BLaER1 treated with 17β-estradiol and CSF1 and Interleukin-3, amounts not matched to agents 10 nM and 100 nM (cell line): Measurements from ENCODE around the gene MGAT5B.

ENCODE experiments used
- H3K27ac ChIP-seq, 11 experiments: shearing (Covaris generic); formaldehyde crosslinking; 2 replicates each; pipeline ENCODE4 v1.8.1; 2022
- H3K27me3 ChIP-seq, 11 experiments: shearing (Covaris generic); formaldehyde crosslinking; 2 replicates each; pipeline ENCODE4 v1.8.1; 2022
- H3K36me3 ChIP-seq, 11 experiments: shearing (Covaris generic); formaldehyde crosslinking; 2 replicates each; pipeline ENCODE4 v1.8.1; 2022
- H3K4me1 ChIP-seq, 10 experiments: shearing (Covaris generic); formaldehyde crosslinking; 2 replicates each; pipeline ENCODE4 v1.8.1; 2022
- H3K4me2 ChIP-seq, 11 experiments: shearing (Covaris generic); formaldehyde crosslinking; 2 replicates each; pipeline ENCODE4 v1.8.1; 2022
- H3K4me3 ChIP-seq, 10 experiments: shearing (Covaris generic); formaldehyde crosslinking; 2 replicates each; pipeline ENCODE4 v1.8.1; 2022
- H3K9ac ChIP-seq, 11 experiments: shearing (Covaris generic); formaldehyde crosslinking; 2 replicates each; pipeline ENCODE4 v1.8.1; 2022
- H3K9me3 ChIP-seq, 11 experiments: shearing (Covaris generic); formaldehyde crosslinking; replicated peaks in 1 of 11; 2 replicates each; pipeline ENCODE4 v1.8.1; 2022
- H4K20me1 ChIP-seq, 11 experiments: shearing (Covaris generic); formaldehyde crosslinking; 2 replicates each; pipeline ENCODE4 v1.8.1; 2022
- Cebpa-rat ChIP-seq, 11 experiments: shearing (Covaris generic); IDR thresholded peaks; 2 replicates each; pipeline ENCODE4 v1.8.1; 2022

MGAT5B gene

GRCh38 chr17:76873856-76874255, 5.7 kb downstream of the MGAT5B start:
- peaks cover 36 to 52% (median 41%) of the 10 kb centered on the region in 10 experiments for H3K4me1 ChIP-seq
- H3K4me2 ChIP-seq = no peak overlapping the region
- H4K20me1 ChIP-seq = peaks cover 0 to 83% (median 66%) of the 10 kb centered on the region in 11 experiments; a peak in 18 of 22 replicates
- no peak overlapping the region for H3K27ac ChIP-seq
- H3K27me3 ChIP-seq = peaks cover 0 to 20% (median 0%) of the 10 kb centered on the region in 11 experiments; a peak in 7 of 22 replicates
- peaks cover 20 to 26% (median 25%) of the 10 kb centered on the region in 11 experiments for H3K9me3 ChIP-seq
- H3K9ac ChIP-seq = no peak overlapping the region
- no peak for TF ChIP-seq Cebpa-rat (IDR thresholded peaks at IDR 0.05)
- no peak overlapping the region for H3K4me3 ChIP-seq
- peaks cover 0 to 64% (median 56%) of the 10 kb centered on the region in 11 experiments; a peak in 20 of 22 replicates for H3K36me3 ChIP-seq

GRCh38 chr17:76877437-76877836, 9.2 kb downstream of the MGAT5B start:
- peaks cover 6 to 55% (median 35%) of the 10 kb centered on the region in 10 experiments for H3K4me1 ChIP-seq
- no peaks in the 10 kb centered on the region for H3K27me3 ChIP-seq
- H3K9me3 ChIP-seq = peaks cover 20 to 26% (median 25%) of the 10 kb centered on the region in 11 experiments
- H3K4me3 ChIP-seq = no peak overlapping the region
- no peak overlapping the region for H3K4me2 ChIP-seq
- peaks cover 0 to 100% (median 81%) of the 10 kb centered on the region in 11 experiments; a peak in 20 of 22 replicates for H3K36me3 ChIP-seq
- H3K9ac ChIP-seq = no peak overlapping the region
- no peak for TF ChIP-seq Cebpa-rat (IDR thresholded peaks at IDR 0.05)
- H4K20me1 ChIP-seq = peaks cover 0 to 89% (median 70%) of the 10 kb centered on the region in 11 experiments; a peak in 18 of 22 replicates
- H3K27ac ChIP-seq = no peak overlapping the region

GRCh38 chr17:76878568-76878967, 10.4 kb downstream of the MGAT5B start:
- Histone ChIP-seq H4K20me1 (peaks cover 0 to 89% (median 58%) of the 10 kb centered on the region in 11 experiments; a peak in 17 of 22 replicates), H3K4me3 (no peak overlapping the region), H3K27me3 (no peaks in the 10 kb centered on the region), H3K4me1 (peaks cover 0 to 45% (median 28%) of the 10 kb centered on the region in 10 experiments; a peak in 14 of 20 replicates), H3K9me3 (peaks cover 19 to 25% (median 22%) of the 10 kb centered on the region in 11 experiments), H3K9ac (no peak overlapping the region), H3K4me2 (no peak overlapping the region), H3K36me3 (peaks cover 0 to 100% (median 82%) of the 10 kb centered on the region in 11 experiments; a peak in 20 of 22 replicates), H3K27ac (no peak overlapping the region)
- no peak for TF ChIP-seq Cebpa-rat (IDR thresholded peaks at IDR 0.05)

- H3K9ac ChIP-seq = no peak overlapping the region
- peaks cover 0 to 90% (median 54%) of the 10 kb centered on the region in 11 experiments; a peak in 17 of 22 replicates for H4K20me1 ChIP-seq
- no peak overlapping the region for H3K27ac ChIP-seq
- H3K4me1 ChIP-seq = peaks cover 0 to 48% (median 33%) of the 10 kb centered on the region in 10 experiments; a peak in 14 of 20 replicates
- no peaks in the 10 kb centered on the region for H3K27me3 ChIP-seq
- no peak for TF ChIP-seq Cebpa-rat (IDR thresholded peaks at IDR 0.05)
- H3K9me3 ChIP-seq = peaks cover 12 to 20% (median 15%) of the 10 kb centered on the region in 11 experiments
- peaks cover 0 to 100% (median 82%) of the 10 kb centered on the region in 11 experiments; a peak in 20 of 22 replicates for H3K36me3 ChIP-seq
- no peak overlapping the region for H3K4me2 ChIP-seq
- no peak overlapping the region for H3K4me3 ChIP-seq
Observed at GRCh38 chr17:76879254-76879653, 11.1 kb downstream of the MGAT5B start.

- no peak overlapping the region for H3K4me2 ChIP-seq
- TF ChIP-seq Cebpa-rat (IDR thresholded peaks at IDR 0.05) = no peak
- peaks cover 0 to 51% (median 36%) of the 10 kb centered on the region in 10 experiments; a peak in 15 of 20 replicates for H3K4me1 ChIP-seq
- H3K27ac ChIP-seq = no peak overlapping the region; a peak in 1 of 22 replicates
- peaks cover 0 to 92% (median 54%) of the 10 kb centered on the region in 11 experiments; a peak in 17 of 22 replicates for H4K20me1 ChIP-seq
- H3K36me3 ChIP-seq = peaks cover 0 to 98% (median 78%) of the 10 kb centered on the region in 11 experiments; a peak in 20 of 22 replicates
- H3K27me3 ChIP-seq = no peaks in the 10 kb centered on the region
- H3K4me3 ChIP-seq = no peak overlapping the region
- peaks cover 8 to 16% (median 11%) of the 10 kb centered on the region in 11 experiments for H3K9me3 ChIP-seq
- no peak overlapping the region; a peak in 1 of 22 replicates for H3K9ac ChIP-seq
Observed at GRCh38 chr17:76879691-76880090, 11.5 kb downstream of the MGAT5B start.

- Histone ChIP-seq H3K4me2 (0 out of 22 replicates have a peak overlapping the region, but pooled peaks of 4 of the 11 experiments have one; percentile 36 to 66 (median 49)), H3K27me3 (no peaks in the 10 kb centered on the region), H3K4me3 (no peak overlapping the region), H3K36me3 (peaks cover 0 to 92% (median 72%) of the 10 kb centered on the region in 11 experiments; a peak in 20 of 22 replicates), H3K4me1 (peaks cover 5 to 57% (median 41%) of the 10 kb centered on the region in 10 experiments), H3K9ac (no peak overlapping the region; a peak in 1 of 22 replicates), H4K20me1 (peaks cover 0 to 98% (median 59%) of the 10 kb centered on the region in 11 experiments; a peak in 17 of 22 replicates), H3K27ac (no peak overlapping the region; a peak in 1 of 22 replicates), H3K9me3 (peaks cover 2 to 10% (median 5%) of the 10 kb centered on the region in 11 experiments)
- TF ChIP-seq Cebpa-rat (IDR thresholded peaks at IDR 0.05) = no peak
Observed at GRCh38 chr17:76880268-76880667, 12.1 kb downstream of the MGAT5B start.

GRCh38 chr17:76880971-76881370, 12.8 kb downstream of the MGAT5B start:
- peak overlapping the region in 8 of 11 experiments; percentile 7 to 75 (median 49); a peak in 13 of 22 replicates for H3K4me2 ChIP-seq
- H3K4me3 ChIP-seq = no peak overlapping the region
- 0 out of 22 replicates have a peak overlapping the region, but pooled peaks of 1 of the 11 experiments have one; percentile 4 for H3K9ac ChIP-seq
- TF ChIP-seq Cebpa-rat (IDR thresholded peaks at IDR 0.05) = no peak
- H3K27ac ChIP-seq = no peak overlapping the region
- peaks cover 0 to 98% (median 66%) of the 10 kb centered on the region in 11 experiments; a peak in 17 of 22 replicates for H4K20me1 ChIP-seq
- H3K4me1 ChIP-seq = peaks cover 10 to 64% (median 48%) of the 10 kb centered on the region in 10 experiments
- H3K27me3 ChIP-seq = no peaks in the 10 kb centered on the region
- H3K36me3 ChIP-seq = peaks cover 0 to 89% (median 65%) of the 10 kb centered on the region in 11 experiments; a peak in 20 of 22 replicates
- peaks cover 0 to 3% (median 0%) of the 10 kb centered on the region in 11 experiments; a peak in 8 of 22 replicates for H3K9me3 ChIP-seq

- Histone ChIP-seq H3K27me3 (no peaks in the 10 kb centered on the region), H3K4me1 (peaks cover 10 to 68% (median 50%) of the 10 kb centered on the region in 10 experiments), H3K27ac (no peak overlapping the region), H3K9ac (0 out of 22 replicates have a peak overlapping the region, but pooled peaks of 3 of the 11 experiments have one; percentile 4 to 26 (median 10)), H3K9me3 (no peaks in the 10 kb centered on the region; a peak in 1 of 22 replicates), H3K36me3 (peaks cover 0 to 89% (median 64%) of the 10 kb centered on the region in 11 experiments; a peak in 16 of 22 replicates), H3K4me2 (peak overlapping the region in 8 of 11 experiments; percentile 7 to 75 (median 49); a peak in 14 of 22 replicates), H4K20me1 (peaks cover 0 to 98% (median 70%) of the 10 kb centered on the region in 11 experiments; a peak in 17 of 22 replicates), H3K4me3 (no peak overlapping the region)
- TF ChIP-seq Cebpa-rat (IDR thresholded peaks at IDR 0.05) = no peak
Observed at GRCh38 chr17:76881408-76881807, 13.2 kb downstream of the MGAT5B start.

GRCh38 chr17:76881966-76882365, 13.8 kb downstream of the MGAT5B start:
- H3K4me3 ChIP-seq = no peak overlapping the region
- no peaks in the 10 kb centered on the region for H3K9me3 ChIP-seq
- peaks cover 0 to 98% (median 70%) of the 10 kb centered on the region in 11 experiments; a peak in 17 of 22 replicates for H4K20me1 ChIP-seq
- H3K36me3 ChIP-seq = peaks cover 0 to 89% (median 64%) of the 10 kb centered on the region in 11 experiments; a peak in 16 of 22 replicates
- H3K4me1 ChIP-seq = peaks cover 10 to 70% (median 51%) of the 10 kb centered on the region in 10 experiments
- peak overlapping the region in 8 of 11 experiments; percentile 7 to 75 (median 49); a peak in 14 of 22 replicates for H3K4me2 ChIP-seq
- peak overlapping the region in 2 of 11 experiments; percentile 10 to 26; a peak in 1 of 22 replicates for H3K9ac ChIP-seq
- no peaks in the 10 kb centered on the region for H3K27me3 ChIP-seq
- TF ChIP-seq Cebpa-rat (IDR thresholded peaks at IDR 0.05) = no peak
- H3K27ac ChIP-seq = no peak overlapping the region
